ENCODE data around the gene CDC25C.
"Not testable (repeated sequence)": the region's sequence is repeated elsewhere in the genome, so short reads cannot be mapped to it uniquely, and the experiment has no call there.

CDC25C gene

DNA sequence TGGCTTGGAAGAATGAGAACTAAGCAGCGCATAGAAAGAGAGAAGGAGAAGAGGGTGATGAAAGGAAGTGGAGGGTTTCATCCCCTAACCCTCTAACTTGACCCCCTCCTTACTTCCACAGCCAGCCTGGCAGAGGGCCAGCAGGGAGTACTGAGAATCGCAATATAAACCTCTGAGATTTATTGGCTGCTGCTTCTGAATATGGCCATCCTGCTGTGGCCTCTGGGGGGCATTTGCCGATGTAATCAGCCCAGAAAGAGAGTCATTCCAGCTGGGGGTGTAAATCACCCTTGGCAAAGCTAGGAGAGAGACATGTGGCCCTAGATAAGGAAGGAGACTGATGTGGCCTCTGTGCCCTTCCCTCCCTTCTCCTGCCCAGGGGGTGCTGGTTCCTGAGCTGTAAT lies 56.2 kb downstream of the CDC25C start:
- H3K9ac ChIP-seq (ENCODE audit: low read length) = no peak overlapping the region
- H3K9me3 ChIP-seq (ENCODE audit: control insufficient read depth, insufficient read depth, low read depth, low read length) = no peaks in the 10 kb centered on the region

DNA sequence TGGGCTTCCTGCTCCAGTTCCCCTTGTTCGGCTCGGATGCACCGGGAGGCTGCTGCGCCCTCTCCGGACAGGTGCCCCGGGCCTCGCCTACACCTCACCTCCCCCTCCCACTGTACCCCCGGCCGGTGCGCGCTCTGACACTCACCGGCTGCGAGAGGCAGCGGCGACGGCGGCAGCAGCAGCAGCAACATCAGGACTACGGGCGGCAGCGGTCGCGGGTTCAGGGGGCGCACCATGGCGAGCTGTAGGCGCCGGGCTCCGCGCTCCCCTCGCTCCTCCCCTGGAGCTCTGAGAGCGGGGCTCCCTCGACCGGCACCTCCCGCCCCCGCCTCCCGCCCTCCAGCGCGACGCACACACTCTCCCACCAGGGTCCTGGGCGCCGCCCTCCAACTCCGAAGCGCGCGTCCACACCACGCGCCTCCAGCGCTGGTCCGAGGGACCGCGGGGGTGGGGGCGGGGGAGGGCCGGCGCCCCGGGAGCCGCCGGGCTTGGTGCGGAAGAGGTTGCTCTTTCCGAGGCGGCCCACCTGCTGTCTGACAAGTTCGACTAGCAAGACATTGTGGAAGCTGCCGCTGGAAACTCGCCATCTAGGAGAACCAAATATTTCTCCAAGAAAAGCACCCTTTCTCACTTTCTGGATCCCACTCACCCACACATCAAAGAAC lies 57.3 kb downstream of the CDC25C start, which contains the start of gene GFRA3:
GFRA3 (minus strand) TSS at position 433 of the 665 bp plus-strand sequence; CDS start at position 236, 197 bp downstream.
- Histone ChIP-seq H3K36me3 (ENCODE audit: control insufficient read depth, insufficient read depth, low read length) (no peaks in the 10 kb centered on the region), H3K9ac (ENCODE audit: low read length) (no peak within 1 kb of the TSS), H3K9me3 (ENCODE audit: control insufficient read depth, insufficient read depth, low read depth, low read length) (no peaks in the 10 kb centered on the region), H3K4me3 (ENCODE audit: low read depth, low read length) (peak within 1 kb of the TSS; percentile 72), H3K4me1 (ENCODE audit: control insufficient read depth, insufficient read depth, low read length) (peaks cover 16% of the 10 kb centered on the region), H3K27me3 (ENCODE audit: control insufficient read depth, insufficient read depth, low read length) (peaks cover 35% of the 10 kb centered on the region), H3K27ac (ENCODE audit: low read depth, low read length) (no peak within 1 kb of the TSS)

More for the DNA sequence above, 56.2 kb downstream of the CDC25C start:
- no peak overlapping the region for H3K4me3 ChIP-seq (ENCODE audit: low read depth, low read length)
- no peak overlapping the region for H3K27ac ChIP-seq (ENCODE audit: low read depth, low read length)
- peaks cover 35% of the 10 kb centered on the region for H3K27me3 ChIP-seq (ENCODE audit: control insufficient read depth, insufficient read depth, low read length)
- peaks cover 16% of the 10 kb centered on the region for H3K4me1 ChIP-seq (ENCODE audit: control insufficient read depth, insufficient read depth, low read length)
- no peaks in the 10 kb centered on the region for H3K36me3 ChIP-seq (ENCODE audit: control insufficient read depth, insufficient read depth, low read length)

DNA sequence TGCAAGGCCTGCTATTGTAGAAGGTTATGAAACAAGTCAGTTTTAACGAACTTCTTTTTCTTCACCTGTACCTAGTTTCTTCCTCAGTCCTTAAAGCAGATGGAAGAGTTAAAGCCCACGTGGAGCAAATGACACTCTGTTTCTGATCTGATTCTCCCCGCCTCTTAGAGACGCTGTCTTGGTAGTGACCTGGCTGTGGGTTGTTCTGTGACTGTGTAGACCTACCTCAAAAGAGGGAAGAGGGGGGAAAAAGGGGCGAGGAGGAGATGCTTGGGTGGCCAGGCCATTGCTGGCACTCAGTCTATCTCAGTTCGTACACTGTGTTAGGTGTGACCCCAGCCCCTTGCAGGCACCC lies 57.8 kb downstream of the CDC25C start:
- Histone ChIP-seq H3K27me3 (ENCODE audit: control insufficient read depth, insufficient read depth, low read length) (peaks cover 35% of the 10 kb centered on the region), H3K4me1 (ENCODE audit: control insufficient read depth, insufficient read depth, low read length) (peaks cover 16% of the 10 kb centered on the region), H3K36me3 (ENCODE audit: control insufficient read depth, insufficient read depth, low read length) (no peaks in the 10 kb centered on the region), H3K4me3 (ENCODE audit: low read depth, low read length) (peak overlapping the region; percentile 72), H3K9me3 (ENCODE audit: control insufficient read depth, insufficient read depth, low read depth, low read length) (no peaks in the 10 kb centered on the region), H3K9ac (ENCODE audit: low read length) (no peak overlapping the region), H3K27ac (ENCODE audit: low read depth, low read length) (no peak overlapping the region)

DNA sequence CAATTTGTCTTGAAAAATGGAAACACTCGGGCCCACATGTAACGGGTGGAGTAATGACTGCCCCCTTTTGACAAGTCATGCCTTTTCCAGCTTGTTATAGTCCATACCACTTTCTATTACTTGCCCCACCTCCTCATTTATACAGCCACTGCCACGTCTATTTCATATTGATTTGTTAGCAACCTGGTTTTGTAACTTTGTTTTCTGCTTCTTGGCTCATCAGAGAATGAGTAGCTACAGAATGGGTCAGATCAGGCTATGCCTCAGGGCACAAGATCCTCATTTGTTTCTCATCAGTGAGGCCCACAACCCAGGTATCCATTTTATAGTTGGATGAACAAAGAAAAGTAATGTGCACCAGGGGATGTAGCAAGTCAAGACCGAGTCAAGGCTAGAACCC lies 58.9 kb downstream of the CDC25C start:
- Histone ChIP-seq H3K27ac (ENCODE audit: low read depth, low read length) (no peak overlapping the region), H3K36me3 (ENCODE audit: control insufficient read depth, insufficient read depth, low read length) (no peaks in the 10 kb centered on the region), H3K4me3 (ENCODE audit: low read depth, low read length) (no peak overlapping the region), H3K27me3 (ENCODE audit: control insufficient read depth, insufficient read depth, low read length) (peaks cover 35% of the 10 kb centered on the region), H3K4me1 (ENCODE audit: control insufficient read depth, insufficient read depth, low read length) (peaks cover 16% of the 10 kb centered on the region), H3K9ac (ENCODE audit: low read length) (no peak overlapping the region), H3K9me3 (ENCODE audit: control insufficient read depth, insufficient read depth, low read depth, low read length) (no peaks in the 10 kb centered on the region)

DNA sequence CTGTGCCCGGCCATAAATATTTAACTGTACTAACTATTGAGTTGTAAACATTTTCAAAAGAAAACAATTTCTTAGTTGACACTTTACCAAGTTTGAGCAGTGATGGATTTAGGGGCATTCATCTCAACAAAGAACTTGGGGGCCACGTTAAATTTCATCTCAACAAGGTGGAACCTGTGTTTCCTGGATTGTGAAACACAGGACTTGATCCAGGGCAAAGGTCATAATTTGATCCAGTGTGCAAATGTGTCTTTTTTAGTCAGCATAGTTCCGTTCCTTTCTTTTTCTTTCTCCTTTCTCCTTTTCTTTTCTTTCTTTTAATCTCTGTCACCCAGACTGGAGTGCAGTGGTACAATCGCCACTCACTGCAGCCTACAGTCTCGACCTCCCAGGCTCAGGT lies 60.3 kb downstream of the CDC25C start:
- Histone ChIP-seq H3K9ac (ENCODE audit: low read length) (no peak overlapping the region), H3K36me3 (ENCODE audit: control insufficient read depth, insufficient read depth, low read length) (no peaks in the 10 kb centered on the region), H3K27ac (ENCODE audit: low read depth, low read length) (no peak overlapping the region), H3K9me3 (ENCODE audit: control insufficient read depth, insufficient read depth, low read depth, low read length) (no peaks in the 10 kb centered on the region), H3K4me3 (ENCODE audit: low read depth, low read length) (no peak overlapping the region), H3K27me3 (ENCODE audit: control insufficient read depth, insufficient read depth, low read length) (peaks cover 35% of the 10 kb centered on the region), H3K4me1 (ENCODE audit: control insufficient read depth, insufficient read depth, low read length) (peaks cover 16% of the 10 kb centered on the region)

DNA sequence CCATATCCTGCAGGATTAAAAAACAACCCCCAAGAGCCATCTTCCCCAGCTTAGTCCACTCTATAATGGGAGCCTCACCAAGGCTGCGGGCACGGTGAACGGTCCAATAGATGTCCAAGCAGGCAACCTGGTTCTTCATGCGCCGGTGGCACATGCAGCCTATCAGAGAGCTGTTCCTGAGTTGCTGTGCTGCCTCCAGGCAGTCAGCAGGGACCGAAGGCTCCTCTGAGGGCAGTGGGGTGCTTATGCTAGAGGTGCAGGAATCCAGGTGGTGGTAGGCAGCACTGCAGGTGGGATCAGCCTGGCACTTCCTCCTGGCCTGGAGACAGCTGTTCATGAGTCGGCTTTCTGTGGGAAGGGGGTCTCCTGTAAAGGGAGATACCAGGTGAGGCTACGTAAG lies 67.4 kb downstream of the CDC25C start:
- no peaks in the 10 kb centered on the region for H3K9me3 ChIP-seq (ENCODE audit: control insufficient read depth, insufficient read depth, low read depth, low read length)
- 0 out of 2 replicates have a peak, but pooled peaks cover 3% of the 10 kb centered on the region for H3K4me1 ChIP-seq (ENCODE audit: control insufficient read depth, insufficient read depth, low read length)
- no peak overlapping the region for H3K9ac ChIP-seq (ENCODE audit: low read length)
- no peaks in the 10 kb centered on the region for H3K36me3 ChIP-seq (ENCODE audit: control insufficient read depth, insufficient read depth, low read length)
- H3K27ac ChIP-seq (ENCODE audit: low read depth, low read length) = no peak overlapping the region
- no peak overlapping the region for H3K4me3 ChIP-seq (ENCODE audit: low read depth, low read length)
- H3K27me3 ChIP-seq (ENCODE audit: control insufficient read depth, insufficient read depth, low read length) = no peaks in the 10 kb centered on the region

DNA sequence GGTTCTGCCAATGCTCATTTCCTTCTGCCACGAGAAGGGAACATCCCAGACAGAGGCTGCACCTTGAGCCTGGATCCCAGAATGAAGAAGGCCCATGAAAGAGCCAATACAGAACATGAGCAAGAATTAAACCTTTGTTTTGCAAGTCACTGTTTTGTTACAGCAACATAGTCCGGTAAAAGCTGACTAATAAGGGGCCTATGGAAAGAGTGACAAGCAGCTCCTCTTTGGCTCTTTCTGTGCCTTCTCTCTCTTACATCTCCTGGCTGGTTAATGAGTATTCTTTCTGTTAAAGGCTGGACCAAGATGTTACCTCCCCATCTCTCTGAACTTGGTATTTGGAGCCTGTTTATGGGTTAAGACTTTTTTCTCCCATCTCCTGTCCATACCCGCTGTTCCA lies 68.0 kb downstream of the CDC25C start:
- no peaks in the 10 kb centered on the region for H3K36me3 ChIP-seq (ENCODE audit: control insufficient read depth, insufficient read depth, low read length)
- no peaks in the 10 kb centered on the region for H3K9me3 ChIP-seq (ENCODE audit: control insufficient read depth, insufficient read depth, low read depth, low read length)
- H3K27ac ChIP-seq (ENCODE audit: low read depth, low read length) = no peak overlapping the region
- no peak overlapping the region for H3K9ac ChIP-seq (ENCODE audit: low read length)
- no peak overlapping the region for H3K4me3 ChIP-seq (ENCODE audit: low read depth, low read length)
- H3K27me3 ChIP-seq (ENCODE audit: control insufficient read depth, insufficient read depth, low read length) = no peaks in the 10 kb centered on the region
- 0 out of 2 replicates have a peak, but pooled peaks cover 3% of the 10 kb centered on the region for H3K4me1 ChIP-seq (ENCODE audit: control insufficient read depth, insufficient read depth, low read length)

DNA sequence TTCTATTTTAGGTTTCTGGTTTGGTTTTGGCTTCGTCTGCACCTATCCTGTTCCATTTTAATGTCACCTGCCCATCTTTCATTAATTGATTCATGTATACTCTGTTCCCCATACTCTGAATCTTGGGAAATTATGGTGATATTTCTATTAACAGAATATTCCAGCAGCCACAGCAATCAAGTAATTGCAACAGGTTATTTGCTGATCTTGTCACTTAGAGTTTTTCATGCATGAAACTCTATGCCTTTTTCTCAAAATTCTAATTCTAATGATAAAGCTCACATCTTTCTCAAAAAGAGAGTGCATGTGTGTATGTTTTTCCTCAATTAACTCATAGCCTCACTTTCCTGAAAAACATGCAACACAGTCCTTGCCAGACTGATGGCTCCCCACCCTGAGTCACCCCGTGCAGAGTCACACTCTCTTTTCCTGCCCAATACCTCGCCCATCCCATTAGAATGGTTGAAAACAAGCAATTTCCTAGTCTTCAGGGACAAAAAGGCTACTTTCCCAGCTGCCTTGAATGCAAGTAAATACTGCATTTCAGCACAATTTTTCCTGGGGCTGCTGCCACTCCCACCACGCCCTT lies 72.8 kb downstream of the CDC25C start:
- H3K27me3 ChIP-seq (ENCODE audit: control insufficient read depth, insufficient read depth, low read length) = no peaks in the 10 kb centered on the region; the same call in 1 of the 2 replicates
- H3K9me3 ChIP-seq (ENCODE audit: control insufficient read depth, insufficient read depth, low read depth, low read length) = no peaks in the 10 kb centered on the region
- no peak overlapping the region for H3K9ac ChIP-seq (ENCODE audit: low read length)
- no peak overlapping the region for H3K27ac ChIP-seq (ENCODE audit: low read depth, low read length)
- no peak overlapping the region for H3K4me3 ChIP-seq (ENCODE audit: low read depth, low read length)
- H3K4me1 ChIP-seq (ENCODE audit: control insufficient read depth, insufficient read depth, low read length) = no peaks in the 10 kb centered on the region
- H3K36me3 ChIP-seq (ENCODE audit: control insufficient read depth, insufficient read depth, low read length) = no peaks in the 10 kb centered on the region

DNA sequence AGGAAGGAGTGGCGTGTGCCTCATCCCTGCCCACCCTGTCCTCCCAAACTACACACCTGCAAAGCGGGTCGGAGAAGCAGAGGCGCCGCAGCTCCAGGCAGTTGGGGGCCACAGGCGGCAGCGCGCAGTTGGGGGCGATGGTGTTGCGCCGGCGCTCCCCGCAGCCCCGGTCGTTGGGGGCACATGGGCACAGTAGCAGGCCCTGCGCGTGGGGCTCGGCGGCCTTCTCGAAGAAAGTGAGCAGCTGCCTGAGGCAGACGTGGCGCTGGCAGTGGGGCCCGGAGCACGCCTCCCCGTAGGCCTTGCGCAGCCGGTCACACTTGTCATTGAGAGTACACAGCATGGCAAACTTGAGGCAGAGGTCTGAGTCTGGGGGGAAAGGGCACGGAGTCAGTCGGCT lies 74.0 kb downstream of the CDC25C start:
- H3K9me3 ChIP-seq (ENCODE audit: control insufficient read depth, insufficient read depth, low read depth, low read length) = no peaks in the 10 kb centered on the region
- H3K36me3 ChIP-seq (ENCODE audit: control insufficient read depth, insufficient read depth, low read length) = no peaks in the 10 kb centered on the region
- no peaks in the 10 kb centered on the region; the same call in 1 of the 2 replicates for H3K27me3 ChIP-seq (ENCODE audit: control insufficient read depth, insufficient read depth, low read length)
- H3K4me1 ChIP-seq (ENCODE audit: control insufficient read depth, insufficient read depth, low read length) = no peaks in the 10 kb centered on the region
- no peak overlapping the region for H3K4me3 ChIP-seq (ENCODE audit: low read depth, low read length)
- no peak overlapping the region for H3K9ac ChIP-seq (ENCODE audit: low read length)
- no peak overlapping the region for H3K27ac ChIP-seq (ENCODE audit: low read depth, low read length)

DNA sequence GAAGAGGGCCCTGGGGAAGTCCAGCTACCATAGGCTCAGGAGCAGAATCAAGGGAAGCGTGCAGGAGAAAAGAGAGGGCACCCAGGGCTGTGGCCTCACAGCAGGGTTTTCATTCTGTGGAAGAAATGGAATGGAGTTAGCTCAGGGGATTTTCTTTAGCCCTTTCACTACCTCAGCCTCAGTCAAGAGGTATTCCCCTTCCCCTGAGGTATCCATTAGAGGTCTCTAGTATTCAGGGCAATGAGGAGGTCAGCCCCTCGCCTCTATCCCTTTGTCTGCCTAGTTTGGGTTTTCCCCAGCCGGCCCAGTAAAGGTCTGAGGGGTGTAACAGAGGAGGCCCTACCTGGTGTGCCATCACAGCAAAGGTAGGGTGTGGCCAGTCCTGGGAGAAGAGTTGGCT lies 78.7 kb downstream of the CDC25C start:
- no peaks in the 10 kb centered on the region for H3K4me1 ChIP-seq (ENCODE audit: control insufficient read depth, insufficient read depth, low read length)
- no peak overlapping the region for H3K27ac ChIP-seq (ENCODE audit: low read depth, low read length)
- H3K9me3 ChIP-seq (ENCODE audit: control insufficient read depth, insufficient read depth, low read depth, low read length) = no peaks in the 10 kb centered on the region
- H3K4me3 ChIP-seq (ENCODE audit: low read depth, low read length) = no peak overlapping the region
- no peak overlapping the region for H3K9ac ChIP-seq (ENCODE audit: low read length)
- no peaks in the 10 kb centered on the region for H3K36me3 ChIP-seq (ENCODE audit: control insufficient read depth, insufficient read depth, low read length)
- H3K27me3 ChIP-seq (ENCODE audit: control insufficient read depth, insufficient read depth, low read length) = no peaks in the 10 kb centered on the region; the same call in 1 of the 2 replicates

DNA sequence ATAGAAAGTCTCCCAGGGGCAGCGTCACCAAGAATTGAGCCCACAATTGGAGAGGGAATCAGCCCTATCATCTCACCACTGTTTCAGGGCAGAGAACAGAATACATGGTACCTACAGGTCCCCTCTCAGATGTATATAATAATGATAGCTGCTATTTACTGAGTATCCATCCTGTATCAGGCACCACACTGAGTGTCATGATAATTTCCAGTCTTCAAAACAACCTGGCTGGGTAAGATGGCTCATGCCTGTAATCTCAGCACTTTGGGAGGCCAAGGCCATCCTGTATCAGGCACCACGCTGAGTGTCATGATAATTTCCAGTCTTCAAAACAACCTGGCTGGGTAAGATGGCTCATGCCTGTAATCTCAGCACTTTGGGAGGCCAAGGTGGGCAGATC lies 83.8 kb downstream of the CDC25C start:
- H3K36me3 ChIP-seq (ENCODE audit: control insufficient read depth, insufficient read depth, low read length); H3K4me1 ChIP-seq (ENCODE audit: control insufficient read depth, insufficient read depth, low read length); H3K27ac ChIP-seq (ENCODE audit: low read depth, low read length); H3K4me3 ChIP-seq (ENCODE audit: low read depth, low read length); H3K9me3 ChIP-seq (ENCODE audit: control insufficient read depth, insufficient read depth, low read depth, low read length): not testable (repeated sequence)
- Histone ChIP-seq H3K9ac (ENCODE audit: low read length) (peak overlapping the region; percentile 39), H3K27me3 (ENCODE audit: control insufficient read depth, insufficient read depth, low read length) (peaks cover 11% of the 10 kb centered on the region)
